IPS-18c (cell line): ENCODE results near the gene PLCD3.

Source experiments
- H3K4me3 ChIP-seq: 2 replicates; pipeline ENCODE4 v1.7.0; 2013; ENCODE audit warnings: low read depth, mild to moderate bottlenecking, low read length, moderate library complexity; ENCODE audit not compliant: insufficient read depth
- H3K9me3 ChIP-seq: one replicate; pipeline ENCODE4 v1.6.1; 2013; ENCODE audit warnings: mild to moderate bottlenecking, low read length, moderate library complexity; ENCODE audit not compliant: control insufficient read depth, insufficient read depth

Gene PLCD3

GRCh38 chr17:45098869-45099616, 33.3 kb downstream of the PLCD3 start:
- Histone ChIP-seq H3K9me3 (peaks cover 3% of the 10 kb centered on the region), H3K4me3 (no peak overlapping the region)

- H3K4me3 ChIP-seq, result no peak overlapping the region
- peaks cover 3% of the 10 kb centered on the region for H3K9me3 ChIP-seq
These were observed 34.0 kb downstream of the PLCD3 start for GRCh38 chr17:45098081-45098868.

- no peak overlapping the region for H3K4me3 ChIP-seq
- peaks cover 3% of the 10 kb centered on the region for H3K9me3 ChIP-seq
These were observed 35.4 kb downstream of the PLCD3 start for GRCh38 chr17:45096926-45097325.

GRCh38 chr17:45096141-45096540, 36.2 kb downstream of the PLCD3 start:
- H3K4me3 ChIP-seq, result no peak overlapping the region
- peaks cover 3% of the 10 kb centered on the region for H3K9me3 ChIP-seq

GRCh38 chr17:45093444-45094110, 38.7 kb downstream of the PLCD3 start:
- Histone ChIP-seq H3K4me3 (no peak overlapping the region), H3K9me3 (peaks cover 3% of the 10 kb centered on the region)

- H3K9me3 ChIP-seq, result peaks cover 3% of the 10 kb centered on the region
- no peak overlapping the region for H3K4me3 ChIP-seq
These were observed 39.3 kb downstream of the PLCD3 start for GRCh38 chr17:45092911-45093430.

GRCh38 chr17:45091778-45092425, 40.4 kb downstream of the PLCD3 start:
- no peak overlapping the region for H3K4me3 ChIP-seq
- H3K9me3 ChIP-seq, result peaks cover 1% of the 10 kb centered on the region

GRCh38 chr17:45090711-45091110, 41.6 kb downstream of the PLCD3 start:
- Histone ChIP-seq H3K4me3 (no peak overlapping the region), H3K9me3 (no peaks in the 10 kb centered on the region)

GRCh38 chr17:45088741-45089140, 43.6 kb downstream of the PLCD3 start:
- H3K4me3 ChIP-seq, result no peak overlapping the region
- H3K9me3 ChIP-seq, result no peaks in the 10 kb centered on the region

- H3K9me3 ChIP-seq, result no peaks in the 10 kb centered on the region
- H3K4me3 ChIP-seq, result no peak overlapping the region
These were observed 44.3 kb downstream of the PLCD3 start for GRCh38 chr17:45087978-45088377.

GRCh38 chr17:45087504-45087975, 44.8 kb downstream of the PLCD3 start:
- Histone ChIP-seq H3K9me3 (no peaks in the 10 kb centered on the region), H3K4me3 (no peak overlapping the region)

- no peaks in the 10 kb centered on the region for H3K9me3 ChIP-seq
- no peak overlapping the region for H3K4me3 ChIP-seq
These were observed 45.3 kb downstream of the PLCD3 start for GRCh38 chr17:45086865-45087503.

- H3K9me3 ChIP-seq, result no peaks in the 10 kb centered on the region
- no peak overlapping the region for H3K4me3 ChIP-seq
These were observed 45.9 kb downstream of the PLCD3 start for GRCh38 chr17:45086391-45086790.

GRCh38 chr17:45081047-45081703, 51.1 kb downstream of the PLCD3 start:
- Histone ChIP-seq H3K4me3 (no peak overlapping the region), H3K9me3 (no peaks in the 10 kb centered on the region)

- H3K9me3 ChIP-seq, result no peaks in the 10 kb centered on the region
- no peak overlapping the region for H3K4me3 ChIP-seq
These were observed 54.7 kb downstream of the PLCD3 start for GRCh38 chr17:45077643-45078042.

- H3K4me3 ChIP-seq, result no peak overlapping the region
- no peaks in the 10 kb centered on the region for H3K9me3 ChIP-seq
These were observed 58.8 kb downstream of the PLCD3 start for GRCh38 chr17:45073414-45074070.
